ENCODE data around the gene NUDT5.

DNA sequence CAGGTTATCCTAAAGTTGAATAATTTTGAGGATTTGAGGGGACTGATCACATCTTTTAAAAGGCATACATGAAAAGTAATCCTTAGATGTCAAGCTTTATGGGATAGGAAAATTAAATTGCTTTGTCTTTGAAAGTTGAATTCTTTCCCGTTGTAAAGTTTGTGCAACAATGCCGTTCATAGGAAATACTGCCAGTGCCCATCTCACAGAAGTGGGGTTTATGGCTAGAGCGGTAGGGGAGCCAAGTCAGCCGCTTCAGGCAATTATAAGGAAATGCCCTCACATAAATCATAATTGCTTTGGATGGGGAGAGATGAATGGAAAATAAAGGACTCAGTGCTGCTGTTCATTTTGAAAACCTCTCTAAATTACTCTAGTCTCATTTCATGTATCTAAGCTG is 18.4 kb upstream of the NUDT5 start:
- TF ChIP-seq, protein P1, sequence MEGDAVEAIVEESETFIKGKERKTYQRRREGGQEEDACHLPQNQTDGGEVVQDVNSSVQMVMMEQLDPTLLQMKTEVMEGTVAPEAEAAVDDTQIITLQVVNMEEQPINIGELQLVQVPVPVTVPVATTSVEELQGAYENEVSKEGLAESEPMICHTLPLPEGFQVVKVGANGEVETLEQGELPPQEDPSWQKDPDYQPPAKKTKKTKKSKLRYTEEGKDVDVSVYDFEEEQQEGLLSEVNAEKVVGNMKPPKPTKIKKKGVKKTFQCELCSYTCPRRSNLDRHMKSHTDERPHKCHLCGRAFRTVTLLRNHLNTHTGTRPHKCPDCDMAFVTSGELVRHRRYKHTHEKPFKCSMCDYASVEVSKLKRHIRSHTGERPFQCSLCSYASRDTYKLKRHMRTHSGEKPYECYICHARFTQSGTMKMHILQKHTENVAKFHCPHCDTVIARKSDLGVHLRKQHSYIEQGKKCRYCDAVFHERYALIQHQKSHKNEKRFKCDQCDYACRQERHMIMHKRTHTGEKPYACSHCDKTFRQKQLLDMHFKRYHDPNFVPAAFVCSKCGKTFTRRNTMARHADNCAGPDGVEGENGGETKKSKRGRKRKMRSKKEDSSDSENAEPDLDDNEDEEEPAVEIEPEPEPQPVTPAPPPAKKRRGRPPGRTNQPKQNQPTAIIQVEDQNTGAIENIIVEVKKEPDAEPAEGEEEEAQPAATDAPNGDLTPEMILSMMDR (IDR thresholded peaks at IDR 0.05; ENCODE audit: low read depth, low read length), result no peak
- TF ChIP-seq EZH2phosphoT487 (IDR thresholded peaks at IDR 0.05; ENCODE audit: low read depth), result no peak

All from OCI-LY3 (cell line).